IMR-90 (cell line): ENCODE results near the gene CD84. TPM values are rescaled to one million over a fixed set of nuclear protein-coding genes. Genes with fewer than 3 reads are reported as not detected.

Experiments used
- ATAC-seq: fragments of 200-7000 bp; cut with Tn5 transposase; 2 replicates; pipeline ENCODE4 v1.9.1; 2020; ENCODE audit warnings: low read depth, mild to moderate bottlenecking, moderate library complexity
- BruUV-seq: library from RNA; stranded (reverse); fragments of 400-500 nt; replicated peaks from 2 replicates; lab custom pipeline; 2021; lab: Mats Ljungman, UMichigan
- CTCF ChIA-PET: fragments of 300-600 bp; formaldehyde crosslinking; extraction: SDS; loops from one replicate; lab custom pipeline; 2021; ENCODE audit warnings: antibody characterized with exemption; lab: Yijun Ruan, JAX
- POLR2A ChIA-PET: fragments of 300-600 bp; sonication (Branson Sonifier 250); formaldehyde crosslinking; loops from one replicate; lab custom pipeline; 2022; ENCODE audit warnings: antibody characterized with exemption; ENCODE audit not compliant: unreplicated experiment; lab: Charles Lee
- DNase-seq: peaks from one replicate; pipeline ENCODE4 v3.0.0; 2013
- H2AFZ ChIP-seq: replicated peaks from 2 replicates; pipeline ENCODE3; 2013; ENCODE audit warnings: low read length, mild to moderate bottlenecking; ENCODE audit not compliant: poor library complexity
- H2AK5ac ChIP-seq: 2 replicates; pipeline ENCODE4 v1.6.1; 2013; ENCODE audit warnings: low read depth, low read length, inconsistent platforms
- H2AK9ac ChIP-seq: replicated peaks from 2 replicates; pipeline ENCODE3; 2013; ENCODE audit warnings: mild to moderate bottlenecking, low read depth, low read length, moderate library complexity; ENCODE audit not compliant: poor library complexity
- H2BK120ac ChIP-seq: 2 replicates; pipeline ENCODE4 v1.6.1; 2013; ENCODE audit warnings: low read depth, low read length, inconsistent platforms
- H2BK15ac ChIP-seq: 3 replicates; pipeline ENCODE4 v1.6.1; 2013; ENCODE audit warnings: low read depth, low read length, inconsistent platforms
- H2BK20ac ChIP-seq: 2 replicates; pipeline ENCODE4 v1.6.1; 2013; ENCODE audit warnings: low read depth, mild to moderate bottlenecking, inconsistent platforms, low read length, moderate library complexity
- H2BK5ac ChIP-seq: 2 replicates; pipeline ENCODE4 v1.6.1; 2013; ENCODE audit warnings: mild to moderate bottlenecking, low read depth, low read length, inconsistent platforms; ENCODE audit not compliant: poor library complexity, severe bottlenecking
- H3K14ac ChIP-seq: replicated peaks from 2 replicates; pipeline ENCODE4 v1.6.1; 2013; ENCODE audit warnings: low read depth, low read length, inconsistent platforms
- H3K18ac ChIP-seq: 2 replicates; pipeline ENCODE4 v1.6.1; 2013; ENCODE audit warnings: low read depth, low read length, control low read depth
- H3K23ac ChIP-seq: 2 replicates; pipeline ENCODE4 v1.6.1; 2013; ENCODE audit warnings: low read depth, low read length, inconsistent platforms
- H3K27ac ChIP-seq: 2 replicates; pipeline ENCODE4 v1.5.1; 2013; ENCODE audit warnings: mild to moderate bottlenecking, control low read depth, low read length; ENCODE audit not compliant: insufficient read depth
- H3K27me3 ChIP-seq: 2 replicates; pipeline ENCODE4 v1.6.1; 2013; ENCODE audit warnings: low read length; ENCODE audit not compliant: control insufficient read depth, insufficient read depth
- H3K36me3 ChIP-seq: 2 replicates; pipeline ENCODE4 v1.6.1; 2013; ENCODE audit warnings: low read length, mixed read lengths; ENCODE audit not compliant: control insufficient read depth, insufficient read depth
- H3K4ac ChIP-seq: 2 replicates; pipeline ENCODE4 v1.6.1; 2013; ENCODE audit warnings: low read depth, low read length, inconsistent platforms
- H3K4me1 ChIP-seq: 2 replicates; pipeline ENCODE4 v1.6.1; 2013; ENCODE audit warnings: low read length, mixed read lengths; ENCODE audit not compliant: control insufficient read depth, insufficient read depth
- H3K4me2 ChIP-seq: 2 replicates; pipeline ENCODE4 v1.6.1; 2013; ENCODE audit warnings: low read depth, mild to moderate bottlenecking, control low read depth, low read length, moderate library complexity
- H3K4me3 ChIP-seq: 2 replicates; pipeline ENCODE4 v1.5.1; 2013; ENCODE audit warnings: low read depth, mild to moderate bottlenecking, control low read depth, low read length, moderate library complexity; ENCODE audit not compliant: insufficient read depth
- H3K56ac ChIP-seq: 2 replicates; pipeline ENCODE4 v1.6.1; 2013; ENCODE audit warnings: low read length, inconsistent platforms; ENCODE audit not compliant: insufficient read depth; ENCODE audit errors: extremely low read depth
- H3K79me1 ChIP-seq, 2 experiments: 2 replicates each; pipeline ENCODE4 v1.6.1; 2013; ENCODE audit warnings: low read length in 2 of 2, inconsistent platforms in 1 of 2, low read depth in 1 of 2
- H3K9ac ChIP-seq: 2 replicates; pipeline ENCODE4 v1.6.1; 2013; ENCODE audit warnings: low read depth, low read length, control low read depth
- H3K9me1 ChIP-seq: 2 replicates; pipeline ENCODE4 v1.6.1; 2013; ENCODE audit warnings: low read length, inconsistent platforms; ENCODE audit not compliant: insufficient read depth
- H3K9me3 ChIP-seq: 2 replicates; pipeline ENCODE4 v1.6.1; 2013; ENCODE audit warnings: low read length; ENCODE audit not compliant: control insufficient read depth, insufficient read depth
- H4K20me1 ChIP-seq: 2 replicates; pipeline ENCODE4 v1.6.1; 2013; ENCODE audit warnings: low read length, inconsistent platforms; ENCODE audit not compliant: insufficient read depth
- H4K5ac ChIP-seq: 2 replicates; pipeline ENCODE4 v1.6.1; 2013; ENCODE audit warnings: mild to moderate bottlenecking, low read depth, low read length, control low read depth
- H4K8ac ChIP-seq, 2 experiments: 2 replicates each; pipeline ENCODE4 v1.6.1; 2013; ENCODE audit warnings: low read depth in 2 of 2, low read length in 2 of 2, control low read depth in 1 of 2, inconsistent platforms in 1 of 2
- H4K91ac ChIP-seq: 2 replicates; pipeline ENCODE4 v1.6.1; 2013; ENCODE audit warnings: low read depth, low read length, inconsistent platforms; ENCODE audit not compliant: insufficient read depth
- BHLHE40 ChIP-seq: fragments of 150-350 bp; IDR thresholded peaks from 2 replicates; pipeline ENCODE4 v1.6.1; 2016; ENCODE audit warnings: mild to moderate bottlenecking, low read depth, low read length
- FOS ChIP-seq: fragments of 150-350 bp; IDR thresholded peaks from 2 replicates; pipeline ENCODE4 v1.6.1; 2016; ENCODE audit warnings: low read depth, low read length
- MAFK ChIP-seq: IDR thresholded peaks from 2 replicates; pipeline ENCODE4 v1.6.1; 2012; ENCODE audit warnings: low read depth, low read length, improper control_type of control experiment
- MXI1 ChIP-seq: IDR thresholded peaks from 2 replicates; pipeline ENCODE4 v1.6.1; 2012; ENCODE audit warnings: low read depth, mild to moderate bottlenecking, low read length, moderate library complexity, borderline replicate concordance
- NFE2L2 ChIP-seq: fragments of 150-350 bp; IDR thresholded peaks from 2 replicates; pipeline ENCODE4 v1.6.1; 2016; ENCODE audit warnings: low read depth, mild to moderate bottlenecking, low read length
- RFX5 ChIP-seq: IDR thresholded peaks from 2 replicates; pipeline ENCODE4 v1.8.0; 2012; ENCODE audit warnings: low read depth, mild to moderate bottlenecking, low read length, moderate library complexity
- SMC3 ChIP-seq: fragments of 150-350 bp; IDR thresholded peaks from 2 replicates; pipeline ENCODE4 v1.6.1; 2016; ENCODE audit warnings: low read depth, mild to moderate bottlenecking, antibody characterized with exemption, low read length, moderate library complexity
- WGBS, 2 experiments: methylation state at CpG; one replicate each; pipeline versions ENCODE4 v1.1.5 to v1.1.7; 2013; ENCODE audit warnings: missing lambda C conversion rate in 2 of 2; ENCODE audit not compliant: insufficient read length in 1 of 2; ENCODE audit errors: extremely low coverage in 2 of 2; 5-methylcytosine and 5-hydroxymethylcytosine counted together
- dilution Hi-C: fragments of 300-500 bp; cut with HindIII; formaldehyde crosslinking; loops from one replicate; pipeline ENCODE4 v1.14.3; 2018; ENCODE audit warnings: low sequenced_read_pairs; ENCODE audit not compliant: unreplicated experiment
- in situ Hi-C: fragments of 300-500 bp; cut with MboI; formaldehyde crosslinking; loops from 3 replicates; pipeline ENCODE4 v1.14.3; 2019; ENCODE audit warnings: low sequenced_read_pairs, inconsistent platforms, mixed read lengths
- intact Hi-C: fragments of 100-400 bp; cut with micrococcal nuclease; formaldehyde crosslinking; loops from 2 replicates; pipeline ENCODE4 v1.10.0; 2022
- polyA plus RNA-seq, 3 experiments: library from polyadenylated mRNA; depleted of rRNA; stranded (reverse); fragments of >200 nt; gene quantifications; 2 replicates each; pipeline ENCODE4 v1.2.3, GENCODE V29; 2012; ENCODE audit warnings: low replicate concordance in 1 of 3
- total RNA-seq: library from RNA; depleted of rRNA; stranded (reverse); fragments of >200 nt; gene quantifications from 2 replicates; pipeline ENCODE4 v1.2.3, GENCODE V29; 2012

CD84 gene
- total and polyA plus RNA-seq, 2 of the 4 experiments (the other 2 are of a cell fraction): not detected

GRCh38 chr1:160546942-160547341 lies 32.4 kb downstream of the CD84 start:
- no peak overlapping the region for H3K4me2 ChIP-seq
- H3K14ac ChIP-seq: no peak overlapping the region
- H4K91ac ChIP-seq: no peak overlapping the region
- no peak for DNase-seq
- no peak overlapping the region for H3K18ac ChIP-seq
- no peaks in the 10 kb centered on the region for H3K4me1 ChIP-seq
- H2BK15ac ChIP-seq: no peak overlapping the region
- intact Hi-C loops: no loop called here
- H4K20me1 ChIP-seq: no peaks in the 10 kb centered on the region
- in situ Hi-C loops: no loop called here
- H3K56ac ChIP-seq: no peak overlapping the region
- H3K36me3 ChIP-seq: no peaks in the 10 kb centered on the region
- WGBS, 2 experiments: no CpG with 5 or more reads among the region's 2 CpGs
- ChIA-PET POLR2A (no interaction called here), CTCF (no interaction called here)
- no peaks in the 10 kb centered on the region for H3K9me3 ChIP-seq
- no peak overlapping the region for H3K23ac ChIP-seq
- no peak overlapping the region for H2AK5ac ChIP-seq
- H3K4me3 ChIP-seq: no peak overlapping the region
- H3K27ac ChIP-seq: no peak overlapping the region
- H2BK20ac ChIP-seq: no peak overlapping the region
- no peak overlapping the region for H4K5ac ChIP-seq
- H3K9ac ChIP-seq: no peak overlapping the region
- dilution Hi-C loops: no loop called here
- no peaks in the 10 kb centered on the region for H3K79me1 ChIP-seq
- H2AFZ ChIP-seq: no peak overlapping the region
- no peak overlapping the region for H4K8ac ChIP-seq
- H2AK9ac ChIP-seq: no peak overlapping the region
- no peak for TF ChIP-seq MAFK
- TF ChIP-seq RFX5: no peak
- no peak for TF ChIP-seq BHLHE40
- no peak for TF ChIP-seq SMC3
- no peak for TF ChIP-seq FOS
- TF ChIP-seq MXI1: no peak
- TF ChIP-seq NFE2L2: no peak
- no TSS peak for BruUV-seq
- H2BK120ac ChIP-seq: no peak overlapping the region
- H3K27me3 ChIP-seq: no peaks in the 10 kb centered on the region
- no peak for ATAC-seq
- no peak overlapping the region for H2BK5ac ChIP-seq
- H3K4ac ChIP-seq: no peak overlapping the region
- H3K9me1 ChIP-seq: no peaks in the 10 kb centered on the region
